ENCODE data around the gene MAD2L1. TPM values are rescaled to one million over a fixed set of nuclear protein-coding genes. Genes with fewer than 3 reads are reported as not detected.
"Not testable (repeated sequence)": the region's sequence is repeated elsewhere in the genome, so short reads cannot be mapped to it uniquely, and the experiment has no call there.

The MAD2L1 gene
- total RNA-seq, 2 experiments from 2014 or later: 109 to 112 TPM

GRCh38 chr4:120088507-120088906 is 21.9 kb upstream of the MAD2L1 start:
- H3K9me2 ChIP-seq (ENCODE audit: insufficient read depth, low read length): no peaks in the 10 kb centered on the region
- no peaks in the 10 kb centered on the region for H3K36me3 ChIP-seq (ENCODE audit: insufficient read depth, low read length)
- DNase-seq (ENCODE audit: low spot score): no peak
- H3K79me2 ChIP-seq (ENCODE audit: insufficient read depth, low read depth, low read length): no peaks in the 10 kb centered on the region
- POLR2A ChIA-PET: interaction anchor here (2.4 kb wide), 1 partner anchor 14 kb away, joined by 9 read pairs; no protein-coding TSS in a partner anchor
- CTCF ChIA-PET (ENCODE audit: unreplicated experiment): no interaction called here
- no peak for TF ChIP-seq EZH2phosphoT487 (IDR thresholded peaks at IDR 0.05; ENCODE audit: borderline replicate concordance, low read depth, low read length)
- no peak for TF ChIP-seq CTCF (conservative IDR thresholded peaks at IDR 0.05; ENCODE audit: low read length)
- H3K4me3 ChIP-seq (ENCODE audit: low read depth, low read length, poor library complexity, severe bottlenecking): no peak overlapping the region
- no peaks in the 10 kb centered on the region for H3K4me1 ChIP-seq (ENCODE audit: insufficient read depth, low read length, poor library complexity, severe bottlenecking)
- BruUV-seq (replicated peaks): no TSS peak
- H3K9me3 ChIP-seq (ENCODE audit: low read length): 0 out of 2 replicates have a peak, but pooled peaks cover 5% of the 10 kb centered on the region
- H3K4me2 ChIP-seq (ENCODE audit: low read length): no peak overlapping the region
- no peak overlapping the region for H3K27ac ChIP-seq (ENCODE audit: low read depth, low read length, poor library complexity, severe bottlenecking)
- no peak overlapping the region for H2AFZ ChIP-seq (ENCODE audit: low read length)
- H4K20me1 ChIP-seq (ENCODE audit: insufficient read depth, low read length): no peaks in the 10 kb centered on the region
- intact Hi-C loops (cut with micrococcal nuclease; ENCODE audit: unreplicated experiment): no loop called here

- H3K36me3 ChIP-seq (ENCODE audit: insufficient read depth, low read length); CTCF ChIA-PET (ENCODE audit: unreplicated experiment): not testable (repeated sequence)
These were observed 21.4 kb upstream of the MAD2L1 start for GRCh38 chr4:120088066-120088465.

GRCh38 chr4:120085705-120086104 is 19.1 kb upstream of the MAD2L1 start:
- H3K4me3 ChIP-seq (ENCODE audit: low read depth, low read length, poor library complexity, severe bottlenecking): no peak overlapping the region
- ChIA-PET CTCF (ENCODE audit: unreplicated experiment) (no interaction called here), POLR2A (no interaction called here)
- H3K9me2 ChIP-seq (ENCODE audit: insufficient read depth, low read length): no peaks in the 10 kb centered on the region
- no peaks in the 10 kb centered on the region for H3K4me1 ChIP-seq (ENCODE audit: insufficient read depth, low read length, poor library complexity, severe bottlenecking)
- intact Hi-C loops (cut with micrococcal nuclease; ENCODE audit: unreplicated experiment): no loop called here
- no peak for DNase-seq (ENCODE audit: low spot score)
- no peak overlapping the region for H3K4me2 ChIP-seq (ENCODE audit: low read length)
- H3K36me3 ChIP-seq (ENCODE audit: insufficient read depth, low read length): no peaks in the 10 kb centered on the region
- H4K20me1 ChIP-seq (ENCODE audit: insufficient read depth, low read length): no peaks in the 10 kb centered on the region
- H3K9me3 ChIP-seq (ENCODE audit: low read length): 0 out of 2 replicates have a peak, but pooled peaks cover 5% of the 10 kb centered on the region
- no peaks in the 10 kb centered on the region for H3K79me2 ChIP-seq (ENCODE audit: insufficient read depth, low read depth, low read length)
- no peak overlapping the region for H2AFZ ChIP-seq (ENCODE audit: low read length)
- no TSS peak for BruUV-seq (replicated peaks)
- TF ChIP-seq CTCF (conservative IDR thresholded peaks at IDR 0.05; ENCODE audit: low read length) (no peak), EZH2phosphoT487 (IDR thresholded peaks at IDR 0.05; ENCODE audit: borderline replicate concordance, low read depth, low read length) (no peak)
- H3K27ac ChIP-seq (ENCODE audit: low read depth, low read length, poor library complexity, severe bottlenecking): no peak overlapping the region

More at GRCh38 chr4:120088066-120088465, 21.4 kb upstream of the MAD2L1 start:
- H4K20me1 ChIP-seq (ENCODE audit: insufficient read depth, low read length); BruUV-seq (replicated peaks); H3K27ac ChIP-seq (ENCODE audit: low read depth, low read length, poor library complexity, severe bottlenecking); H3K9me3 ChIP-seq (ENCODE audit: low read length); H3K4me1 ChIP-seq (ENCODE audit: insufficient read depth, low read length, poor library complexity, severe bottlenecking); H3K9me2 ChIP-seq (ENCODE audit: insufficient read depth, low read length); intact Hi-C loops (cut with micrococcal nuclease; ENCODE audit: unreplicated experiment); H3K4me2 ChIP-seq (ENCODE audit: low read length); H3K4me3 ChIP-seq (ENCODE audit: low read depth, low read length, poor library complexity, severe bottlenecking); POLR2A ChIA-PET; H2AFZ ChIP-seq (ENCODE audit: low read length); H3K79me2 ChIP-seq (ENCODE audit: insufficient read depth, low read depth, low read length); DNase-seq (ENCODE audit: low spot score): not testable (repeated sequence)

Data from OCI-LY7 (cell line).